Stomach (tissue), 9 donors: Measurements from ENCODE around the gene RGPD3. TPM values are rescaled to one million over a fixed set of nuclear protein-coding genes. Genes with fewer than 3 reads are reported as not detected.
"Not testable (repeated sequence)": the region's sequence is repeated elsewhere in the genome, so short reads cannot be mapped to it uniquely, and the experiment has no call there.

Experiments
- DNase-seq, 2 donors: peaks; one replicate each; pipeline versions ENCODE4 v3.0.0 to v3.0.0-alpha.2; 2013 to 2019
- H3K27ac ChIP-seq, 5 donors: fragments of 200-600 bp in 4 of 5; sonication (generic) in 4 of 5; one replicate each; pipeline ENCODE4 v1.5.1; 2013 to 2019; ENCODE audit warnings: mild to moderate bottlenecking in 1 of 5, moderate library complexity in 1 of 5
- H3K27me3 ChIP-seq, 3 donors: fragments of 200-600 bp; sonication (generic); one replicate each; pipeline ENCODE4 v1.5.1; 2017 to 2019; ENCODE audit warnings: mixed run types in 1 of 3
- H3K36me3 ChIP-seq, 4 donors: fragments of 200-600 bp; sonication (generic); 1 replicate in 3 of 4; 2 replicates in 1 of 4; pipeline ENCODE4 v1.5.1; 2016 to 2019
- H3K4me1 ChIP-seq, 4 donors: fragments of 200-600 bp; sonication (generic); one replicate each; pipeline ENCODE4 v1.5.1; 2016 to 2019
- H3K4me3 ChIP-seq, 4 donors: fragments of 200-600 bp; sonication (generic) in 3 of 4; one replicate each; pipeline ENCODE4 v1.5.1; 2016 to 2019; ENCODE audit warnings: mild to moderate bottlenecking in 1 of 4
- H3K9me3 ChIP-seq, 4 donors: fragments of 200-600 bp; sonication (generic); one replicate each; pipeline ENCODE4 v1.5.1; 2016 to 2019
- CTCF ChIP-seq, 7 experiments: fragments of 450-650 bp in 4 of 7; fragments of 200-600 bp in 3 of 7; sonication (generic) in 3 of 7; IDR thresholded peaks; one replicate each; pipeline ENCODE4 v1.5.1; 2016 to 2019; ENCODE audit warnings: antibody characterized with exemption in 7 of 7, control low read depth in 2 of 7, mild to moderate bottlenecking in 1 of 7
- EP300 ChIP-seq: sonication (generic); formaldehyde crosslinking; IDR thresholded peaks from one replicate; pipeline ENCODE4 v1.6.1; 2017; ENCODE audit warnings: antibody characterized with exemption
- POLR2A ChIP-seq, 4 donors: fragments of 450-650 bp; IDR thresholded peaks; one replicate each; pipeline ENCODE4 v1.6.1; 2016; ENCODE audit warnings: antibody characterized with exemption in 4 of 4, control low read depth in 2 of 4, mild to moderate bottlenecking in 1 of 4, moderate library complexity in 1 of 4
- POLR2AphosphoS5 ChIP-seq, 3 donors: sonication (generic); formaldehyde crosslinking; IDR thresholded peaks; one replicate each; pipeline ENCODE4 v1.6.1; 2016; ENCODE audit warnings: antibody characterized with exemption in 3 of 3
- WGBS, 5 donors: extraction: QIAGEN DNeasy Blood & Tissue Kit in 3 of 5; methylation state at CpG; one replicate each; pipeline versions ENCODE4 v1.1.5 to v1.1.7; 2013 to 2018; 5-methylcytosine and 5-hydroxymethylcytosine counted together
- intact Hi-C: fragments of 100-400 bp; cut with DNase I; formaldehyde crosslinking; loops from one replicate; pipeline ENCODE4 v1.15.1; 2023; ENCODE audit warnings: low total_unique reads
- polyA plus RNA-seq, 3 donors: library from polyadenylated mRNA; stranded (reverse); fragments of 200-250 nt; gene quantifications; one replicate each; pipeline ENCODE4 v1.2.3, GENCODE V29; 2013
- total RNA-seq, 5 donors: library from RNA; depleted of rRNA; stranded (reverse); fragments of >200 nt; gene quantifications; one replicate each; pipeline versions ENCODE4 v1.1.0 to v1.2.3, GENCODE V29; 2014 to 2016
- donor health status: healthy with polysubstance abuse.
- donor health status: Bipolar disorder and iron deficiency.
- donor health status: healthy.

The RGPD3 gene
- total and polyA plus RNA-seq, 8 donors, result 0.06 to 4.1 (median 0.31) TPM; not detected in 4

- H3K4me1 ChIP-seq, H3K4me3 ChIP-seq, intact Hi-C loops, H3K36me3 ChIP-seq, H3K27ac ChIP-seq, H3K9me3 ChIP-seq, DNase-seq, H3K27me3 ChIP-seq: not testable (repeated sequence)
- WGBS, 5 donors, result 76 to 91% (median 86%) methylated on average over 8 of the region's 8 CpGs
These were observed 83.7 kb downstream of the RGPD3 start for GRCh38 chr2:106384548-106384947.

GRCh38 chr2:106381867-106382266 lies 86.3 kb downstream of the RGPD3 start:
- H3K36me3 ChIP-seq, H3K27me3 ChIP-seq, H3K27ac ChIP-seq, H3K4me1 ChIP-seq, DNase-seq, H3K4me3 ChIP-seq, H3K9me3 ChIP-seq, intact Hi-C loops: not testable (repeated sequence)
- WGBS, 5 donors, result 56 to 84% (median 66%) methylated on average over 4 of the region's 4 CpGs

- H3K4me1 ChIP-seq, H3K9me3 ChIP-seq, H3K4me3 ChIP-seq, DNase-seq, H3K27ac ChIP-seq, intact Hi-C loops, H3K27me3 ChIP-seq, H3K36me3 ChIP-seq: not testable (repeated sequence)
- 60 to 88% (median 78%) methylated on average over 2 to 3 of the region's 3 CpGs for WGBS, 5 donors
These were observed 88.6 kb downstream of the RGPD3 start for GRCh38 chr2:106379567-106379966.

- H3K36me3 ChIP-seq, intact Hi-C loops, H3K9me3 ChIP-seq, H3K27ac ChIP-seq, H3K4me3 ChIP-seq, DNase-seq, H3K4me1 ChIP-seq, H3K27me3 ChIP-seq: not testable (repeated sequence)
- 28 to 52% (median 38%) methylated on average over 2 to 3 of the region's 3 CpGs for WGBS, 5 donors
These were observed 99.0 kb downstream of the RGPD3 start for GRCh38 chr2:106369182-106369581.

GRCh38 chr2:106366204-106366885 lies 101.9 kb downstream of the RGPD3 start:
- H3K4me3 ChIP-seq, result no peak overlapping the region
- no peak for TF ChIP-seq CTCF (IDR thresholded peaks at IDR 0.05)
- no peak for TF ChIP-seq POLR2A (IDR thresholded peaks at IDR 0.05)
- TF ChIP-seq POLR2AphosphoS5 (IDR thresholded peaks at IDR 0.05), result no peak
- TF ChIP-seq EP300, result no peak
- no peaks in the 10 kb centered on the region for H3K9me3 ChIP-seq
- H3K4me1 ChIP-seq, result peaks cover 0 to 8% (median 0%) of the 10 kb centered on the region in 4 donors
- H3K27me3 ChIP-seq, result no peaks in the 10 kb centered on the region
- 47 to 63% (median 51%) methylated on average over 12 of the region's 12 CpGs for WGBS, 5 donors
- intact Hi-C loops, result no loop called here
- no peak for DNase-seq
- H3K36me3 ChIP-seq, result no peaks in the 10 kb centered on the region
- H3K27ac ChIP-seq, result no peak overlapping the region

- TF ChIP-seq POLR2AphosphoS5 (IDR thresholded peaks at IDR 0.05), result no peak
- TF ChIP-seq CTCF (IDR thresholded peaks at IDR 0.05), result no peak
- TF ChIP-seq EP300, result no peak
- TF ChIP-seq POLR2A (IDR thresholded peaks at IDR 0.05), result no peak
- no peak for DNase-seq
- no peaks in the 10 kb centered on the region for H3K36me3 ChIP-seq
- peaks cover 0 to 8% (median 0%) of the 10 kb centered on the region in 4 donors for H3K4me1 ChIP-seq
- H3K4me3 ChIP-seq, result no peak overlapping the region
- no peaks in the 10 kb centered on the region for H3K27me3 ChIP-seq
- 77 to 96% (median 84%) methylated on average over 2 of the region's 2 CpGs for WGBS, 5 donors
- no peaks in the 10 kb centered on the region for H3K9me3 ChIP-seq
- intact Hi-C loops, result no loop called here
- no peak overlapping the region for H3K27ac ChIP-seq
These were observed 104.4 kb downstream of the RGPD3 start for GRCh38 chr2:106363791-106364190.
